ENCODE results near the gene IGLL5. TPM values are rescaled to one million over a fixed set of nuclear protein-coding genes. Genes with fewer than 3 reads are reported as not detected.

The IGLL5 gene
- total and polyA plus RNA-seq, 2 donors (not counting 3 experiments of a cell fraction or from before 2014, with no cell fraction given), result not detected

GRCh38 chr22:22941831-22942510 is 54.4 kb downstream of the IGLL5 start:
- H3K9ac ChIP-seq (replicated peaks; ENCODE audit: extremely low read depth, insufficient read depth, low read length), result no peak overlapping the region
- no peaks in the 10 kb centered on the region for H3K79me2 ChIP-seq (ENCODE audit: control insufficient read depth, insufficient read depth, low read length)
- intact Hi-C loops (cut with micrococcal nuclease), result no loop called here
- no peaks in the 10 kb centered on the region for H4K20me1 ChIP-seq (replicated peaks; ENCODE audit: control insufficient read depth, extremely low read depth, insufficient read depth, low read length)
- no peaks in the 10 kb centered on the region for H3K9me1 ChIP-seq (replicated peaks; ENCODE audit: control insufficient read depth, extremely low read depth, insufficient read depth, low read length)
- DNase-seq (ENCODE audit: low read depth, low spot score) (no peak), FAIRE-seq (no peak)
- no TSS peak for BruUV-seq (replicated peaks)
- H3K36me3 ChIP-seq (ENCODE audit: control insufficient read depth in 2 of 2, extremely low read depth in 1 of 2, insufficient read depth in 2 of 2, low read length in 2 of 2), result no peaks in the 10 kb centered on the region
- no peak overlapping the region for H3K4me3 ChIP-seq (replicated peaks in 1 of 3; ENCODE audit: insufficient read depth in 1 of 3, low read depth in 1 of 3, low read length in 3 of 3)
- H3K27ac ChIP-seq (ENCODE audit: insufficient read depth, low read depth, low read length), result no peak overlapping the region
- H3K9me3 ChIP-seq (replicated peaks; ENCODE audit: control insufficient read depth, insufficient read depth, low read length), result no peaks in the 10 kb centered on the region
- CTCF ChIA-PET, result interaction anchor here (0.6 to 1.5 kb wide), 8 partner anchors 13 to 132 kb away, joined by 3 to 10 read pairs (median 3); no protein-coding TSS in a partner anchor
- POLR2A ChIA-PET, result no interaction called here
- H3K4me1 ChIP-seq (ENCODE audit: control insufficient read depth, extremely low read depth, insufficient read depth, low read length), result no peaks in the 10 kb centered on the region
- no peak for TF ChIP-seq POLR2AphosphoS5 (IDR thresholded peaks at IDR 0.05; ENCODE audit: insufficient read depth, low read depth, low read length)
- no peak for TF ChIP-seq GATA2 (IDR thresholded peaks at IDR 0.05; ENCODE audit: insufficient read depth, insufficient read length, low read depth, low read length)
- TF ChIP-seq EZH2 (IDR thresholded peaks at IDR 0.05; ENCODE audit: borderline replicate concordance, low read depth, low read length, severe bottlenecking), result no peak
- no peak for TF ChIP-seq MAX (IDR thresholded peaks at IDR 0.05; ENCODE audit: insufficient read depth, insufficient read length)
- no peak for TF ChIP-seq MYC (IDR thresholded peaks at IDR 0.05; ENCODE audit: low read depth, low read length)
- no peak for TF ChIP-seq CTCF (IDR thresholded peaks at IDR 0.05; ENCODE audit: extremely low read depth in 1 of 2, insufficient read depth in 1 of 2, low read depth in 1 of 2, low read length in 2 of 2)
- no peak for TF ChIP-seq JUN (IDR thresholded peaks at IDR 0.05; ENCODE audit: borderline replicate concordance, insufficient read depth, insufficient read length, low read depth)
- TF ChIP-seq POLR2A (IDR thresholded peaks at IDR 0.05; ENCODE audit: low read depth, low read length), result no peak
- no peak for TF ChIP-seq FOS (IDR thresholded peaks at IDR 0.05; ENCODE audit: borderline replicate concordance, insufficient read depth, low read length)
- H3K27me3 ChIP-seq (ENCODE audit: control insufficient read depth in 2 of 2, insufficient read depth in 2 of 2, low read length in 2 of 2), result peaks cover 0 to under 1% of the 10 kb centered on the region in 2 experiments
- dilution Hi-C loops (cut with MboI; ENCODE audit: extremely low pct_ligation_motif_present, low sequenced_read_pairs), result no loop called here
- no peak overlapping the region for H3K4me2 ChIP-seq (ENCODE audit: insufficient read depth, low read length)
- H2AFZ ChIP-seq (ENCODE audit: low read depth, low read length), result no peak overlapping the region

All from endothelial cell of umbilical vein (primary cell).